ENCODE data around the gene MKX.

DNA sequence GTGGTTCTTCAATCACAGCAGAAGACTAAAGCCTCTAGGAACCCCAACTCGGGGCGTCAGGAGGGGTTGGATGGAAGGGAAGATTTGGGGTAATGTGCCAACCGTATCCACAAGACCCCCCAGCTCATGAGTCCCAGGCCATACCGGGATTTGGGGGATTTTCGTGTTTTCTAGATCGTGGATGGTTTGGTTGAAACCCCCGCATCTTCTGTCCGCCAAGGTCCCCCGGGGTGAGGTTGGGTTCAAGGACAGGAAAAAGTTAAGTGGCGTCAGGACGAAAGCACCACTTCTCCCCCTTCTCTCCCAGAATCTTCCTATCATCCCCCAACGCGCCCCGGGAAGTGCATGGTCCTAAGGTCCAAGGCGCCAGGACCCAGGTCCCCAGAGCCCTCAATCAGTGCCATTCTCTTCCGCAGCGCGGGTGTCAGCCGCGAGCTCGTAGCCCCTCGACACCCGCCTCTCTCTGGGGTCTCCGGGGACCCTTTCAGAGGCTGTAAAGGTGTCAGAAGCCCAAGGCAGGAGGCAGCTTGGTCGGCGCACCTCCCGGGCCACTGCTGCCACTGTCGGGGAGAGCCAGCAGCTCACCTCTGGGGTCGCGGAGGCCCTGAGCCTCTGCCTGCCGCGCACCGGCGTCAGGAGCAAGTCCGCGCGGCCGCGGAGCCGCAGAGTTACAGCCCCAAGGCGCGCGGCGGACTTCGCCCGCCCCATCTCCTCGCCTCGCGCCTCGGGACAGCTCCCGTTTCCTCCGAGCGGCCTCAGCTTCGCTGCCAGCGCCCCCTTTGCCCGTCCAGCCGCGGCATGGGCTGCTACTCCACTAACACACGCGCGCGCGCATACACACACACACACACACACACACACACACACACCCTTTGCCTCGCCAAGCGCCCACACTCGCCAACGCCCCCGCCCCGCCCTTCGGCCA lies 1.5 kb downstream of the MKX start:
- no peak for TF ChIP-seq POLR2A (IDR thresholded peaks at IDR 0.05)
- peak in 1 of 2 donors; percentile 16 for TF ChIP-seq POLR2AphosphoS5 (IDR thresholded peaks at IDR 0.05; ENCODE audit: insufficient read depth in 1 of 2, low read depth in 1 of 2)
